Thyroid gland (tissue), 4 donors: Measurements from ENCODE around the gene VPS26C.

ENCODE experiments used
- POLR2A ChIP-seq, 2 donors: fragments of 450-650 bp; IDR thresholded peaks; one replicate each; pipeline ENCODE4 v1.6.1; 2017; ENCODE audit warnings: antibody characterized with exemption in 2 of 2, mild to moderate bottlenecking in 2 of 2, moderate library complexity in 1 of 2
- TF ChIP-seq, protein P1 (sequence below), 6 experiments: fragments of 200-600 bp in 3 of 6; fragments of 450-650 bp in 3 of 6; sonication (generic) in 3 of 6; IDR thresholded peaks; one replicate each; pipeline ENCODE4 v1.5.1; 2016 to 2019; ENCODE audit warnings: antibody characterized with exemption in 6 of 6, mild to moderate bottlenecking in 2 of 6, inconsistent platforms in 1 of 6, moderate library complexity in 1 of 6

DNA sequence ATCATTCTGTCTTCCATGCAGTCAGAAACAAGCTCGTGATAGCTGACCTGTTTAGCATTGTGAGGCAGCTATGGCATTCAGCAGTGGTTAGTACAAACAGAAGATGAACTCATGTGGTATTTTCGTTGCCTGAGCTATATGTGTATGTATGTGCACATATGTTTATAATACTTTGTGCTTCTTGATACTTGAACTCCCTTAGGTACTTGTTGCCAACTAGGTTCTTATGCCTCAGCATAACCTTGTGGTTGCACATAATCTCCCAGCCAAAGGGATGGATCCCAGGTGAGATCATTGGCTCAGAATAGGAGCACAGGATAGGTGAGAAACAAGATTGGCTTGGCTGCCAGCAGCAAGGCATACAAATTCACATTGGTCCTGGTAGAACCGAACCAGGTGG, 86.1 kb downstream of the VPS26C start:
- TF ChIP-seq, protein P1, sequence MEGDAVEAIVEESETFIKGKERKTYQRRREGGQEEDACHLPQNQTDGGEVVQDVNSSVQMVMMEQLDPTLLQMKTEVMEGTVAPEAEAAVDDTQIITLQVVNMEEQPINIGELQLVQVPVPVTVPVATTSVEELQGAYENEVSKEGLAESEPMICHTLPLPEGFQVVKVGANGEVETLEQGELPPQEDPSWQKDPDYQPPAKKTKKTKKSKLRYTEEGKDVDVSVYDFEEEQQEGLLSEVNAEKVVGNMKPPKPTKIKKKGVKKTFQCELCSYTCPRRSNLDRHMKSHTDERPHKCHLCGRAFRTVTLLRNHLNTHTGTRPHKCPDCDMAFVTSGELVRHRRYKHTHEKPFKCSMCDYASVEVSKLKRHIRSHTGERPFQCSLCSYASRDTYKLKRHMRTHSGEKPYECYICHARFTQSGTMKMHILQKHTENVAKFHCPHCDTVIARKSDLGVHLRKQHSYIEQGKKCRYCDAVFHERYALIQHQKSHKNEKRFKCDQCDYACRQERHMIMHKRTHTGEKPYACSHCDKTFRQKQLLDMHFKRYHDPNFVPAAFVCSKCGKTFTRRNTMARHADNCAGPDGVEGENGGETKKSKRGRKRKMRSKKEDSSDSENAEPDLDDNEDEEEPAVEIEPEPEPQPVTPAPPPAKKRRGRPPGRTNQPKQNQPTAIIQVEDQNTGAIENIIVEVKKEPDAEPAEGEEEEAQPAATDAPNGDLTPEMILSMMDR (IDR thresholded peaks at IDR 0.05) = no peak
- no peak for TF ChIP-seq POLR2A (IDR thresholded peaks at IDR 0.05)
